Stomach (tissue), 4 donors: ENCODE results near the gene CHMP4B.

Experiments
- CTCF ChIP-seq, 7 experiments: fragments of 450-650 bp in 4 of 7; fragments of 200-600 bp in 3 of 7; sonication (generic) in 3 of 7; IDR thresholded peaks; one replicate each; pipeline ENCODE4 v1.5.1; 2016 to 2019; ENCODE audit warnings: antibody characterized with exemption in 7 of 7, control low read depth in 2 of 7, mild to moderate bottlenecking in 1 of 7
- EP300 ChIP-seq: sonication (generic); formaldehyde crosslinking; IDR thresholded peaks from one replicate; pipeline ENCODE4 v1.6.1; 2017; ENCODE audit warnings: antibody characterized with exemption
- POLR2A ChIP-seq, 4 donors: fragments of 450-650 bp; IDR thresholded peaks; one replicate each; pipeline ENCODE4 v1.6.1; 2016; ENCODE audit warnings: antibody characterized with exemption in 4 of 4, control low read depth in 2 of 4, mild to moderate bottlenecking in 1 of 4, moderate library complexity in 1 of 4

GRCh38 chr20:33783256-33783655 lies 27.9 kb upstream of the CHMP4B start:
- TF ChIP-seq CTCF (IDR thresholded peaks at IDR 0.05) (no peak), POLR2A (IDR thresholded peaks at IDR 0.05) (no peak), EP300 (no peak)
